ENCODE results near the gene CNR2. TPM values are rescaled to one million over a fixed set of nuclear protein-coding genes. Genes with fewer than 3 reads are reported as not detected.

CNR2 gene
- total and polyA plus RNA-seq, 2 experiments from 2014 or later: not detected

GRCh38 chr1:23904748-23905357, 8.3 kb downstream of the CNR2 start:
- Histone ChIP-seq H3K4me3 (no peak overlapping the region), H2AFZ (peak overlapping the region; percentile 78; the same call in 1 of the 2 replicates), H3K27me3 (ENCODE audit: insufficient read depth) (peaks cover 48% of the 10 kb centered on the region), H3K79me2 (replicated peaks; ENCODE audit: insufficient read depth) (no peaks in the 10 kb centered on the region), H3K9me2 (ENCODE audit: insufficient read depth) (no peaks in the 10 kb centered on the region), H4K20me1 (replicated peaks; ENCODE audit: insufficient read depth) (no peaks in the 10 kb centered on the region), H3K36me3 (ENCODE audit: insufficient read depth) (no peaks in the 10 kb centered on the region), H3F3A (replicated peaks; ENCODE audit: low read depth) (peaks cover 3% of the 10 kb centered on the region; the same call in 1 of the 2 replicates), H3K4me2 (no peak overlapping the region), H3K4me1 (ENCODE audit: insufficient read depth) (peaks cover 20% of the 10 kb centered on the region), H3K27ac (ENCODE audit: low read depth) (no peak overlapping the region)
- no peak overlapping the region for H3K27ac Mint-ChIP-seq
- DNase-seq (ENCODE audit: low spot score) (no peak), ATAC-seq (no peak)
- H3K27me3 Mint-ChIP-seq (ENCODE audit: insufficient read depth, low read depth, poor library complexity): peaks cover 38% of the 10 kb centered on the region
- H3K4me3 Mint-ChIP-seq: no peak overlapping the region; the same call in 2 of the 3 replicates
- TF ChIP-seq EZH2phosphoT487 (IDR thresholded peaks at IDR 0.05; ENCODE audit: unreplicated experiment): no peak
- no peak for TF ChIP-seq JUNB (IDR thresholded peaks at IDR 0.05; ENCODE audit: unreplicated experiment)
- TF ChIP-seq POLR2AphosphoS5 (IDR thresholded peaks at IDR 0.05; ENCODE audit: low read depth): no peak
- TF ChIP-seq, protein P1, sequence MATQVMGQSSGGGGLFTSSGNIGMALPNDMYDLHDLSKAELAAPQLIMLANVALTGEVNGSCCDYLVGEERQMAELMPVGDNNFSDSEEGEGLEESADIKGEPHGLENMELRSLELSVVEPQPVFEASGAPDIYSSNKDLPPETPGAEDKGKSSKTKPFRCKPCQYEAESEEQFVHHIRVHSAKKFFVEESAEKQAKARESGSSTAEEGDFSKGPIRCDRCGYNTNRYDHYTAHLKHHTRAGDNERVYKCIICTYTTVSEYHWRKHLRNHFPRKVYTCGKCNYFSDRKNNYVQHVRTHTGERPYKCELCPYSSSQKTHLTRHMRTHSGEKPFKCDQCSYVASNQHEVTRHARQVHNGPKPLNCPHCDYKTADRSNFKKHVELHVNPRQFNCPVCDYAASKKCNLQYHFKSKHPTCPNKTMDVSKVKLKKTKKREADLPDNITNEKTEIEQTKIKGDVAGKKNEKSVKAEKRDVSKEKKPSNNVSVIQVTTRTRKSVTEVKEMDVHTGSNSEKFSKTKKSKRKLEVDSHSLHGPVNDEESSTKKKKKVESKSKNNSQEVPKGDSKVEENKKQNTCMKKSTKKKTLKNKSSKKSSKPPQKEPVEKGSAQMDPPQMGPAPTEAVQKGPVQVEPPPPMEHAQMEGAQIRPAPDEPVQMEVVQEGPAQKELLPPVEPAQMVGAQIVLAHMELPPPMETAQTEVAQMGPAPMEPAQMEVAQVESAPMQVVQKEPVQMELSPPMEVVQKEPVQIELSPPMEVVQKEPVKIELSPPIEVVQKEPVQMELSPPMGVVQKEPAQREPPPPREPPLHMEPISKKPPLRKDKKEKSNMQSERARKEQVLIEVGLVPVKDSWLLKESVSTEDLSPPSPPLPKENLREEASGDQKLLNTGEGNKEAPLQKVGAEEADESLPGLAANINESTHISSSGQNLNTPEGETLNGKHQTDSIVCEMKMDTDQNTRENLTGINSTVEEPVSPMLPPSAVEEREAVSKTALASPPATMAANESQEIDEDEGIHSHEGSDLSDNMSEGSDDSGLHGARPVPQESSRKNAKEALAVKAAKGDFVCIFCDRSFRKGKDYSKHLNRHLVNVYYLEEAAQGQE (IDR thresholded peaks at IDR 0.05; ENCODE audit: unreplicated experiment): no peak
- no peak for TF ChIP-seq EZH2 (IDR thresholded peaks at IDR 0.05; ENCODE audit: low read depth, unreplicated experiment)
- TF ChIP-seq ZNF331 (CRISPR knock-in tag; IDR thresholded peaks at IDR 0.05; ENCODE audit: low read depth): no peak
- TF ChIP-seq NANOG (IDR thresholded peaks at IDR 0.05; ENCODE audit: borderline replicate concordance): no peak
- TF ChIP-seq ZNF114 (CRISPR knock-in tag; IDR thresholded peaks at IDR 0.05): no peak
- no peak for TF ChIP-seq CTCF (conservative IDR thresholded peaks at IDR 0.05; ENCODE audit: low read depth in 2 of 2)
- TF ChIP-seq STAT1 (IDR thresholded peaks at IDR 0.05; ENCODE audit: unreplicated experiment): no peak
- TF ChIP-seq, protein P2, sequence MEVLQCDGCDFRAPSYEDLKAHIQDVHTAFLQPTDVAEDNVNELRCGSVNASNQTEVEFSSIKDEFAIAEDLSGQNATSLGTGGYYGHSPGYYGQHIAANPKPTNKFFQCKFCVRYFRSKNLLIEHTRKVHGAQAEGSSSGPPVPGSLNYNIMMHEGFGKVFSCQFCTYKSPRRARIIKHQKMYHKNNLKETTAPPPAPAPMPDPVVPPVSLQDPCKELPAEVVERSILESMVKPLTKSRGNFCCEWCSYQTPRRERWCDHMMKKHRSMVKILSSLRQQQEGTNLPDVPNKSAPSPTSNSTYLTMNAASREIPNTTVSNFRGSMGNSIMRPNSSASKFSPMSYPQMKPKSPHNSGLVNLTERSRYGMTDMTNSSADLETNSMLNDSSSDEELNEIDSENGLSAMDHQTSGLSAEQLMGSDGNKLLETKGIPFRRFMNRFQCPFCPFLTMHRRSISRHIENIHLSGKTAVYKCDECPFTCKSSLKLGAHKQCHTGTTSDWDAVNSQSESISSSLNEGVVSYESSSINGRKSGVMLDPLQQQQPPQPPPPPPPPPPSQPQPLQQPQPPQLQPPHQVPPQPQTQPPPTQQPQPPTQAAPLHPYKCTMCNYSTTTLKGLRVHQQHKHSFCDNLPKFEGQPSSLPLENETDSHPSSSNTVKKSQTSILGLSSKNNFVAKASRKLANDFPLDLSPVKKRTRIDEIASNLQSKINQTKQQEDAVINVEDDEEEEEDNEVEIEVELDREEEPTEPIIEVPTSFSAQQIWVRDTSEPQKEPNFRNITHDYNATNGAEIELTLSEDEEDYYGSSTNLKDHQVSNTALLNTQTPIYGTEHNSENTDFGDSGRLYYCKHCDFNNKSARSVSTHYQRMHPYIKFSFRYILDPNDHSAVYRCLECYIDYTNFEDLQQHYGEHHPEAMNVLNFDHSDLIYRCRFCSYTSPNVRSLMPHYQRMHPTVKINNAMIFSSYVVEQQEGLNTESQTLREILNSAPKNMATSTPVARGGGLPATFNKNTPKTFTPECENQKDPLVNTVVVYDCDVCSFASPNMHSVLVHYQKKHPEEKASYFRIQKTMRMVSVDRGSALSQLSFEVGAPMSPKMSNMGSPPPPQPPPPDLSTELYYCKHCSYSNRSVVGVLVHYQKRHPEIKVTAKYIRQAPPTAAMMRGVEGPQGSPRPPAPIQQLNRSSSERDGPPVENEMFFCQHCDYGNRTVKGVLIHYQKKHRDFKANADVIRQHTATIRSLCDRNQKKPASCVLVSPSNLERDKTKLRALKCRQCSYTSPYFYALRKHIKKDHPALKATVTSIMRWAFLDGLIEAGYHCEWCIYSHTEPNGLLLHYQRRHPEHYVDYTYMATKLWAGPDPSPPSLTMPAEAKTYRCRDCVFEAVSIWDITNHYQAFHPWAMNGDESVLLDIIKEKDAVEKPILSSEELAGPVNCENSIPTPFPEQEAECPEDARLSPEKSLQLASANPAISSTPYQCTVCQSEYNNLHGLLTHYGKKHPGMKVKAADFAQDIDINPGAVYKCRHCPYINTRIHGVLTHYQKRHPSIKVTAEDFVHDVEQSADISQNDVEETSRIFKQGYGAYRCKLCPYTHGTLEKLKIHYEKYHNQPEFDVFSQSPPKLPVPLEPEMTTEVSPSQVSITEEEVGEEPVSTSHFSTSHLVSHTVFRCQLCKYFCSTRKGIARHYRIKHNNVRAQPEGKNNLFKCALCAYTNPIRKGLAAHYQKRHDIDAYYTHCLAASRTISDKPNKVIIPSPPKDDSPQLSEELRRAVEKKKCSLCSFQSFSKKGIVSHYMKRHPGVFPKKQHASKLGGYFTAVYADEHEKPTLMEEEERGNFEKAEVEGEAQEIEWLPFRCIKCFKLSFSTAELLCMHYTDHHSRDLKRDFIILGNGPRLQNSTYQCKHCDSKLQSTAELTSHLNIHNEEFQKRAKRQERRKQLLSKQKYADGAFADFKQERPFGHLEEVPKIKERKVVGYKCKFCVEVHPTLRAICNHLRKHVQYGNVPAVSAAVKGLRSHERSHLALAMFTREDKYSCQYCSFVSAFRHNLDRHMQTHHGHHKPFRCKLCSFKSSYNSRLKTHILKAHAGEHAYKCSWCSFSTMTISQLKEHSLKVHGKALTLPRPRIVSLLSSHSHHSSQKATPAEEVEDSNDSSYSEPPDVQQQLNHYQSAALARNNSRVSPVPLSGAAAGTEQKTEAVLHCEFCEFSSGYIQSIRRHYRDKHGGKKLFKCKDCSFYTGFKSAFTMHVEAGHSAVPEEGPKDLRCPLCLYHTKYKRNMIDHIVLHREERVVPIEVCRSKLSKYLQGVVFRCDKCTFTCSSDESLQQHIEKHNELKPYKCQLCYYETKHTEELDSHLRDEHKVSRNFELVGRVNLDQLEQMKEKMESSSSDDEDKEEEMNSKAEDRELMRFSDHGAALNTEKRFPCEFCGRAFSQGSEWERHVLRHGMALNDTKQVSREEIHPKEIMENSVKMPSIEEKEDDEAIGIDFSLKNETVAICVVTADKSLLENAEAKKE (CRISPR knock-in tag; IDR thresholded peaks at IDR 0.05): no peak
- TF ChIP-seq CREB1 (CRISPR knock-in tag; IDR thresholded peaks at IDR 0.05; ENCODE audit: low read depth): no peak
- TF ChIP-seq, protein P3, sequence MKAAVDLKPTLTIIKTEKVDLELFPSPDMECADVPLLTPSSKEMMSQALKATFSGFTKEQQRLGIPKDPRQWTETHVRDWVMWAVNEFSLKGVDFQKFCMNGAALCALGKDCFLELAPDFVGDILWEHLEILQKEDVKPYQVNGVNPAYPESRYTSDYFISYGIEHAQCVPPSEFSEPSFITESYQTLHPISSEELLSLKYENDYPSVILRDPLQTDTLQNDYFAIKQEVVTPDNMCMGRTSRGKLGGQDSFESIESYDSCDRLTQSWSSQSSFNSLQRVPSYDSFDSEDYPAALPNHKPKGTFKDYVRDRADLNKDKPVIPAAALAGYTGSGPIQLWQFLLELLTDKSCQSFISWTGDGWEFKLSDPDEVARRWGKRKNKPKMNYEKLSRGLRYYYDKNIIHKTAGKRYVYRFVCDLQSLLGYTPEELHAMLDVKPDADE (IDR thresholded peaks at IDR 0.05): no peak
- H3K4me1 Mint-ChIP-seq: peaks cover 28% of the 10 kb centered on the region
- H3K9me3 Mint-ChIP-seq: no peaks in the 10 kb centered on the region
- no peaks in the 10 kb centered on the region; the same call in 2 of the 3 replicates for H3K36me3 Mint-ChIP-seq (ENCODE audit: low read depth)

Measured in GM23338 (cell line).